Measurements from ENCODE around the gene ANTXR2. TPM values are rescaled to one million over a fixed set of nuclear protein-coding genes. Genes with fewer than 3 reads are reported as not detected.

The ANTXR2 gene
- total and polyA plus RNA-seq, 7 donors, result 3.3 to 21.9 (median 10.3) TPM

- no peak for ATAC-seq
- H3K27ac ChIP-seq, result no peak overlapping the region
- H3K36me3 ChIP-seq (ENCODE audit: insufficient read depth in 1 of 2, low read depth in 1 of 2), result no peaks in the 10 kb centered on the region
- 90 to 100% (median 98%) methylated on average over 1 of the region's 1 CpG for WGBS, 3 donors
- H3K4me1 ChIP-seq, result no peaks in the 10 kb centered on the region
- TF ChIP-seq CTCF (IDR thresholded peaks at IDR 0.05), result no peak
- no peak overlapping the region for H3K4me3 ChIP-seq
- H3K27me3 ChIP-seq (ENCODE audit: insufficient read depth in 3 of 3, low read length in 2 of 3), result no peaks in the 10 kb centered on the region
- intact Hi-C loops (cut with DNase I), result no loop called here
- H3K9me3 ChIP-seq, result no peaks in the 10 kb centered on the region
- no peak for DNase-seq
Measured at GRCh38 chr4:79987401-79987800, 85.6 kb downstream of the ANTXR2 start.

GRCh38 chr4:79983431-79983830 lies 89.6 kb downstream of the ANTXR2 start:
- no peaks in the 10 kb centered on the region for H3K36me3 ChIP-seq (ENCODE audit: insufficient read depth in 1 of 2, low read depth in 1 of 2)
- intact Hi-C loops (cut with DNase I), result no loop called here
- no peak for TF ChIP-seq CTCF (IDR thresholded peaks at IDR 0.05)
- H3K4me1 ChIP-seq, result no peaks in the 10 kb centered on the region
- WGBS, 3 donors, result 71 to 98% (median 97%) methylated on average over 4 of the region's 4 CpGs
- no peak overlapping the region for H3K4me3 ChIP-seq
- no peak overlapping the region for H3K27ac ChIP-seq
- H3K9me3 ChIP-seq, result no peaks in the 10 kb centered on the region
- DNase-seq (no peak), ATAC-seq (no peak)
- no peaks in the 10 kb centered on the region for H3K27me3 ChIP-seq (ENCODE audit: insufficient read depth in 3 of 3, low read length in 2 of 3)

GRCh38 chr4:79982601-79983322 lies 90.3 kb downstream of the ANTXR2 start:
- Histone ChIP-seq H3K4me1 (no peaks in the 10 kb centered on the region), H3K36me3 (ENCODE audit: insufficient read depth in 1 of 2, low read depth in 1 of 2) (peaks cover 0 to 4% of the 10 kb centered on the region in 2 donors), H3K4me3 (no peak overlapping the region), H3K27me3 (ENCODE audit: insufficient read depth in 3 of 3, low read length in 2 of 3) (no peaks in the 10 kb centered on the region), H3K27ac (no peak overlapping the region), H3K9me3 (no peaks in the 10 kb centered on the region)
- intact Hi-C loops (cut with DNase I), result no loop called here
- no peak for ATAC-seq
- TF ChIP-seq CTCF (IDR thresholded peaks at IDR 0.05), result no peak
- WGBS, 3 donors, result 51 to 60% (median 56%) methylated on average over 1 of the region's 1 CpG
- no peak for DNase-seq

- no peak for DNase-seq
- no peaks in the 10 kb centered on the region for H3K27me3 ChIP-seq (ENCODE audit: insufficient read depth in 3 of 3, low read length in 2 of 3)
- intact Hi-C loops (cut with DNase I), result no loop called here
- no peak for ATAC-seq
- H3K9me3 ChIP-seq, result no peaks in the 10 kb centered on the region
- TF ChIP-seq CTCF (IDR thresholded peaks at IDR 0.05), result no peak
- 19 to 31% (median 24%) methylated on average over 2 of the region's 2 CpGs for WGBS, 3 donors
- H3K4me3 ChIP-seq, result no peak overlapping the region
- no peaks in the 10 kb centered on the region for H3K4me1 ChIP-seq
- no peak overlapping the region for H3K27ac ChIP-seq
- peaks cover 0 to 18% of the 10 kb centered on the region in 2 donors for H3K36me3 ChIP-seq (ENCODE audit: insufficient read depth in 1 of 2, low read depth in 1 of 2)
Measured at GRCh38 chr4:79980448-79980847, 92.6 kb downstream of the ANTXR2 start.
